MM.1S (cell line): Measurements from ENCODE around the gene SLC49A3.
"Not testable (repeated sequence)": the region's sequence is repeated elsewhere in the genome, so short reads cannot be mapped to it uniquely, and the experiment has no call there.

ENCODE experiments used
- DNase-seq: peaks from one replicate; pipeline ENCODE4 v3.0.0-alpha.2; 2015
- H2AFZ ChIP-seq: fragments of 300-600 bp; sonication (generic); 2 replicates; pipeline ENCODE4 v1.6.0; 2016; ENCODE audit warnings: antibody characterized with exemption, low read length
- H3F3A ChIP-seq: fragments of 300-600 bp; sonication (generic); 2 replicates; pipeline ENCODE4 v1.6.1; 2016; ENCODE audit warnings: mild to moderate bottlenecking, antibody characterized with exemption, low read length, moderate library complexity, mixed read lengths; ENCODE audit not compliant: insufficient read depth
- H3K27ac ChIP-seq: fragments of 300-600 bp; sonication (generic); 2 replicates; pipeline ENCODE4 v1.5.1; 2016; ENCODE audit warnings: mild to moderate bottlenecking, low read length
- H3K27me3 ChIP-seq: fragments of 300-600 bp; sonication (generic); replicated peaks from 2 replicates; pipeline ENCODE4 v1.6.0; 2016; ENCODE audit warnings: low read length; ENCODE audit not compliant: insufficient read depth
- H3K36me3 ChIP-seq: fragments of 300-600 bp; sonication (generic); replicated peaks from 2 replicates; pipeline ENCODE4 v1.6.1; 2016; ENCODE audit warnings: mild to moderate bottlenecking, low read length, mixed read lengths; ENCODE audit not compliant: insufficient read depth
- H3K4me1 ChIP-seq: fragments of 300-600 bp; sonication (generic); 2 replicates; pipeline ENCODE4 v1.6.1; 2016; ENCODE audit warnings: low read length, mixed read lengths
- H3K4me2 ChIP-seq: fragments of 300-600 bp; sonication (generic); 2 replicates; pipeline ENCODE4 v1.6.0; 2016; ENCODE audit warnings: low read depth, low read length
- H3K4me3 ChIP-seq: fragments of 300-600 bp; sonication (generic); 2 replicates; pipeline ENCODE4 v1.5.1; 2016; ENCODE audit warnings: low read length, mixed read lengths
- H3K79me2 ChIP-seq: fragments of 300-600 bp; sonication (generic); 2 replicates; pipeline ENCODE4 v1.6.1; 2016; ENCODE audit warnings: mixed run types, low read length, mixed read lengths
- H3K9ac ChIP-seq: fragments of 300-600 bp; sonication (generic); 2 replicates; pipeline ENCODE4 v1.6.1; 2016; ENCODE audit warnings: low read length, mixed read lengths
- H3K9me2 ChIP-seq: fragments of 300-600 bp; sonication (generic); replicated peaks from 2 replicates; pipeline ENCODE4 v1.6.1; 2016; ENCODE audit warnings: mild to moderate bottlenecking, low read length, mixed read lengths; ENCODE audit not compliant: insufficient read depth
- H3K9me3 ChIP-seq: fragments of 300-600 bp; sonication (generic); replicated peaks from 2 replicates; pipeline ENCODE4 v1.6.1; 2016; ENCODE audit warnings: mild to moderate bottlenecking, low read length, mixed read lengths; ENCODE audit not compliant: insufficient read depth
- H4K20me1 ChIP-seq: fragments of 300-600 bp; sonication (generic); 2 replicates; pipeline ENCODE4 v1.6.1; 2016; ENCODE audit warnings: mild to moderate bottlenecking, low read length, moderate library complexity, mixed read lengths; ENCODE audit not compliant: insufficient read depth
- CTCF ChIP-seq: fragments of 300-600 bp; sonication (generic); IDR thresholded peaks from 2 replicates; pipeline ENCODE4 v1.5.1; 2016; ENCODE audit warnings: antibody characterized with exemption, low read length, mixed read lengths
- EZH2 ChIP-seq: fragments of 300-600 bp; sonication (generic); optimal IDR thresholded peaks from 2 replicates; pipeline ENCODE3; 2017; ENCODE audit warnings: low read depth, mild to moderate bottlenecking, antibody characterized with exemption, low read length, mixed read lengths
- EZH2phosphoT487 ChIP-seq: fragments of 300-600 bp; sonication (generic); IDR thresholded peaks from 2 replicates; pipeline ENCODE4 v1.6.1; 2018; ENCODE audit warnings: antibody characterized with exemption, low read length

Gene SLC49A3

GRCh38 chr4:688854-689681 is at the start of gene SLC49A3:
SLC49A3 (minus strand) TSS chr4:689151; CDS start chr4:689127, 24 bp downstream.
- H3K36me3 ChIP-seq: no peaks in the 10 kb centered on the region
- no peaks in the 10 kb centered on the region for H3K4me1 ChIP-seq
- no peak within 1 kb of the TSS for H3K9ac ChIP-seq
- H2AFZ ChIP-seq: no peak within 1 kb of the TSS
- H3K9me3 ChIP-seq: no peaks in the 10 kb centered on the region
- no peaks in the 10 kb centered on the region for H3K27me3 ChIP-seq
- H3K79me2 ChIP-seq: no peaks in the 10 kb centered on the region
- no peaks in the 10 kb centered on the region for H3F3A ChIP-seq
- H3K9me2 ChIP-seq: no peaks in the 10 kb centered on the region
- TF ChIP-seq EZH2 (no peak), CTCF (no peak), EZH2phosphoT487 (no peak)
- H3K27ac ChIP-seq: no peak within 1 kb of the TSS
- no peak within 1 kb of the TSS for H3K4me2 ChIP-seq
- DNase-seq: no peak
- no peak within 1 kb of the TSS for H3K4me3 ChIP-seq
- no peaks in the 10 kb centered on the region for H4K20me1 ChIP-seq

- not testable (repeated sequence) for H3K9me2 ChIP-seq, H3K27ac ChIP-seq, H3K4me3 ChIP-seq, H4K20me1 ChIP-seq, H2AFZ ChIP-seq, H3K9me3 ChIP-seq, H3K4me2 ChIP-seq, H3K4me1 ChIP-seq, H3K36me3 ChIP-seq, H3K79me2 ChIP-seq, DNase-seq, H3K27me3 ChIP-seq, H3K9ac ChIP-seq, H3F3A ChIP-seq
Observed at GRCh38 chr4:736561-736960, 47.6 kb upstream of the SLC49A3 start.

GRCh38 chr4:735583-735982 is 46.6 kb upstream of the SLC49A3 start:
- Histone ChIP-seq H3K36me3 (no peaks in the 10 kb centered on the region), H3K4me1 (no peaks in the 10 kb centered on the region), H2AFZ (no peak overlapping the region), H3K27me3 (no peaks in the 10 kb centered on the region), H3K9me3 (no peaks in the 10 kb centered on the region), H3K4me2 (no peak overlapping the region), H3F3A (no peaks in the 10 kb centered on the region), H4K20me1 (no peaks in the 10 kb centered on the region), H3K9me2 (no peaks in the 10 kb centered on the region), H3K9ac (no peak overlapping the region), H3K79me2 (no peaks in the 10 kb centered on the region), H3K27ac (no peak overlapping the region), H3K4me3 (no peak overlapping the region)
- TF ChIP-seq CTCF (no peak), EZH2 (no peak), EZH2phosphoT487 (no peak)
- DNase-seq: no peak

GRCh38 chr4:734951-735350 is 46.0 kb upstream of the SLC49A3 start:
- Histone ChIP-seq H2AFZ (no peak overlapping the region), H3K4me2 (no peak overlapping the region), H3K9me3 (no peaks in the 10 kb centered on the region), H3K79me2 (no peaks in the 10 kb centered on the region), H4K20me1 (no peaks in the 10 kb centered on the region), H3K27me3 (no peaks in the 10 kb centered on the region), H3K4me1 (no peaks in the 10 kb centered on the region), H3K27ac (no peak overlapping the region), H3K4me3 (no peak overlapping the region), H3K9ac (no peak overlapping the region), H3K36me3 (no peaks in the 10 kb centered on the region), H3F3A (no peaks in the 10 kb centered on the region), H3K9me2 (no peaks in the 10 kb centered on the region)
- DNase-seq: no peak
- TF ChIP-seq EZH2: no peak
- no peak for TF ChIP-seq CTCF
- no peak for TF ChIP-seq EZH2phosphoT487
